ENCODE data around the gene DSCAML1. TPM values are rescaled to one million over a fixed set of nuclear protein-coding genes. Genes with fewer than 3 reads are reported as not detected.

The DSCAML1 gene
- total and polyA plus RNA-seq, 9 of the 15 experiments (the other 6 are each of a cell fraction or from before 2014, with no cell fraction given) = not detected

GRCh38 chr11:117470576-117470975, 326.4 kb downstream of the DSCAML1 start:
- H3K4me2 ChIP-seq (ENCODE audit: insufficient read depth, low read length) = no peak overlapping the region
- ATAC-seq = no peak
- no peak for TF ChIP-seq ARHGAP35 (IDR thresholded peaks at IDR 0.05; ENCODE audit: partially characterized antibody)
- TF ChIP-seq KAT7 (CRISPR knock-in tag; IDR thresholded peaks at IDR 0.05; ENCODE audit: borderline replicate concordance) = no peak
- no peak for TF ChIP-seq MAFF (IDR thresholded peaks at IDR 0.05; ENCODE audit: low read length)
- TF ChIP-seq ZNF146 (CRISPR knock-in tag; IDR thresholded peaks at IDR 0.05; ENCODE audit: unreplicated experiment) = peak; percentile 22
- no peak for TF ChIP-seq TFE3 (CRISPR knock-in tag; IDR thresholded peaks at IDR 0.05)
- no peak for TF ChIP-seq MAFK (IDR thresholded peaks at IDR 0.05; ENCODE audit: low read length)
- TF ChIP-seq KDM1A (IDR thresholded peaks at IDR 0.05) = no peak
- no peak overlapping the region for H2AFZ ChIP-seq (ENCODE audit: low read depth, low read length)
- no peak overlapping the region for H3K4me3 ChIP-seq
- ChIA-PET CTCF (ENCODE audit: low intra/inter-chr PET ratio) (no interaction called here), POLR2A (interaction anchor here (1.6 kb wide), 1 partner anchor 15 kb away, joined by 4 read pairs; no protein-coding TSS in a partner anchor)
- H3K4me1 ChIP-seq (replicated peaks in 1 of 2; ENCODE audit: control insufficient read depth in 2 of 2, insufficient read depth in 2 of 2, low read length in 2 of 2) = no peaks in the 10 kb centered on the region
- H3K27me3 ChIP-seq (ENCODE audit: control insufficient read depth in 2 of 2, insufficient read depth in 2 of 2, low read length in 2 of 2) = peaks cover 14 to 61% of the 10 kb centered on the region in 2 experiments
- DNase-seq (ENCODE audit: extremely low read depth in 1 of 4, low spot score in 3 of 4) = no peak
- no peaks in the 10 kb centered on the region for H3K36me3 ChIP-seq (ENCODE audit: control insufficient read depth, insufficient read depth, low read length)
- no peaks in the 10 kb centered on the region for H3K9me1 ChIP-seq (ENCODE audit: control insufficient read depth, insufficient read depth, low read length)
- FAIRE-seq = no peak
- H3K79me2 ChIP-seq (ENCODE audit: control insufficient read depth, insufficient read depth, low read length) = no peaks in the 10 kb centered on the region
- intact Hi-C loops (cut with micrococcal nuclease) = no loop called here
- H3K27ac ChIP-seq (ENCODE audit: extremely low read depth, low read depth, low read length) = no peak overlapping the region
- H4K20me1 ChIP-seq (replicated peaks; ENCODE audit: control insufficient read depth, insufficient read depth, low read length) = no peaks in the 10 kb centered on the region; the same call in 1 of the 2 replicates
- 0% methylated on average over 2 of the region's 2 CpGs for WGBS (ENCODE audit: insufficient coverage, low coverage, missing lambda C conversion rate)
- no TSS peak for BruUV-seq (replicated peaks)
- in situ Hi-C loops (cut with MboI) = no loop called here
- H3K9me3 ChIP-seq (replicated peaks; ENCODE audit: control insufficient read depth, insufficient read depth, low read depth, low read length) = no peaks in the 10 kb centered on the region
- no peak overlapping the region for H3K9ac ChIP-seq (ENCODE audit: insufficient read depth in 1 of 2, low read depth in 2 of 2, low read length in 2 of 2)

Data from K562 (cell line).